GM04504 (cell line): ENCODE results near the gene LYRM7.
"Not testable (repeated sequence)": the region's sequence is repeated elsewhere in the genome, so short reads cannot be mapped to it uniquely, and the experiment has no call there.

Experiments
- DNase-seq: peaks from one replicate; pipeline ENCODE4 v3.0.0-alpha.2; 2012; ENCODE audit warnings: low read depth

Gene LYRM7

GRCh38 chr5:131221008-131221703 is 50.4 kb downstream of the LYRM7 start:
- no peak for DNase-seq

- DNase-seq, result no peak
Observed at GRCh38 chr5:131221888-131222287, 51.1 kb downstream of the LYRM7 start.

- DNase-seq, result no peak
Observed at GRCh38 chr5:131222731-131223130, 52.0 kb downstream of the LYRM7 start.

GRCh38 chr5:131223751-131224386 is 53.1 kb downstream of the LYRM7 start:
- no peak for DNase-seq

GRCh38 chr5:131224387-131225201 is 53.9 kb downstream of the LYRM7 start:
- no peak for DNase-seq

- DNase-seq, result no peak
Observed at GRCh38 chr5:131225282-131225974, 54.7 kb downstream of the LYRM7 start.

DNA sequence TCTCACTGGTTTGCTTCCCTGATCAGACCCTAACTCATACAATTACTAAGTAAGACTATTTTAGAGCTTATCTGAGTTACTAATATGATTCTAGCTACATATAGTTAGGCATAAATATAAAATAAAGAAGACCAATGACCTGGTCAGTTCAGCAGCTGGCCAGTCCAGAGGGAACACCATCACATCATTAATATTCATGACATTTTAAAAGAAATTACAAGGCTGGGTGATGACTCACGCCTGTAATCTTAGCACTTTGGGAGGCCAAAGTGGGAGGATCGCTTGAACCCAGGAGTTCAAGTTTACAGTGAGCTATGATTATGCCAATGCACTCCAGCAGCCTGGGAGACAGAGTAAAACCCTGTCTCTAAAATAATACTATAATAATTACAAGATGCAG is 56.2 kb downstream of the LYRM7 start:
- DNase-seq, result no peak

DNA sequence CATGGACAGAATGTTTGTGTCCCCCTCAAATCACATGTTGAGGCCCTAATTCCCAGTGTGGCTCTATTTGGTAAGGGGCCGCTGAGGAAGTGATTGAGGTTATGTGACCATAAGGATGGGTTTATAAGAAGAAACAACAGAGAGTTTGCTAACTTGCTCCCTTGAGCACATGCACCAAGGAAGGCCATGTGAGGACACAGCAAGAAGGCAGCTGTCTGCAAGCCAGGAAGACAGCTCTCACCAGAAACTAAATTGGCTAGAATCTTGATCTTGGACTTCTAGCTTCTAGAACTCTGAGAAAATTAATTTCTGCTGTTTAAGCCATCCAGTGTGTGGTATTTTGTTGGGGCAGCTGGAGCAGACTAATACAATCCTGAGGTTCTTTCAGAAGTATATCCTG is 57.9 kb downstream of the LYRM7 start:
- no peak for DNase-seq

DNA sequence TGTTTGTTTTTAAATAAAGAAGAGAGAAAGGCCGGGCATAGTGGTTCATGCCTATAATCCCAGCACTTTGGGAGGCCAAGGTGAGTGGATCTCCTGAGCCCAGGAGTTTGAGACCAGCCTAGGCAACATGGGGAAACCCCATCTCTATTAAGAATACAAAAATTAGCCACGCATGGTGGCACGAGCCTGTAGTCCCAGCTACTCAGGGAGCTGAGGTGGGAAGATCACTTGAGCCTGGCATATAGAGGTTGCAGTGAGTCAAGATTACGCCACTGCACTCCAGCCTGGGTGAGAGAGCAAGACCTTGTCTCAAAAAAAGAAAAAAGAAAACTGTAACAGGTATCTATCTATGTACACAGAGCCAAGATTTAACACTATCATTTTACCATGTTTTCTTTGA is 58.9 kb downstream of the LYRM7 start:
- no peak for DNase-seq

- no peak for DNase-seq
Observed at GRCh38 chr5:131230406-131230805, 59.7 kb downstream of the LYRM7 start.

- DNase-seq, result no peak
Observed at GRCh38 chr5:131239686-131240085, 68.9 kb downstream of the LYRM7 start.

- peak; percentile 47 for DNase-seq
Observed at GRCh38 chr5:131242728-131243255, 72.0 kb downstream of the LYRM7 start.

GRCh38 chr5:131245312-131245711 is 74.6 kb downstream of the LYRM7 start:
- no peak for DNase-seq

GRCh38 chr5:131245948-131246347 is 75.2 kb downstream of the LYRM7 start:
- DNase-seq, result no peak

DNA sequence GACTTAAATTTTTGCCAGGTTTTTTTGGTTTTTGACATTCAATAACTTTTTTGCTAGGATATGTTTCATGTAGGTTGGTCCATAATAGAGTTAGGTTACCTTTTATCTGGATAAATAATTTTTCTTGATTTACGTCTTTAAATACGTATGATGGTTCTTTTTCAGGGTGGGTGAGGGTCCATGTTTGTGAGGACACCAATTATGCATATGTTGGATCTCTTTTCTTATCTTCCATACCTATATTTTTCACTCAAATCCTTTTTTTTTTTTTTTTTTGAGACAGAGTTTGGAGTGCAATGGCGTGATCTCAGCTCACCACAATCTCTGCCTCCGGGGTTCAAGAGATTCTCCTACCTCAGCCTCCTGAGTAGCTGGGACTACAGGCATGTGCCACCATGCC is 75.8 kb downstream of the LYRM7 start:
- DNase-seq, result no peak

DNA sequence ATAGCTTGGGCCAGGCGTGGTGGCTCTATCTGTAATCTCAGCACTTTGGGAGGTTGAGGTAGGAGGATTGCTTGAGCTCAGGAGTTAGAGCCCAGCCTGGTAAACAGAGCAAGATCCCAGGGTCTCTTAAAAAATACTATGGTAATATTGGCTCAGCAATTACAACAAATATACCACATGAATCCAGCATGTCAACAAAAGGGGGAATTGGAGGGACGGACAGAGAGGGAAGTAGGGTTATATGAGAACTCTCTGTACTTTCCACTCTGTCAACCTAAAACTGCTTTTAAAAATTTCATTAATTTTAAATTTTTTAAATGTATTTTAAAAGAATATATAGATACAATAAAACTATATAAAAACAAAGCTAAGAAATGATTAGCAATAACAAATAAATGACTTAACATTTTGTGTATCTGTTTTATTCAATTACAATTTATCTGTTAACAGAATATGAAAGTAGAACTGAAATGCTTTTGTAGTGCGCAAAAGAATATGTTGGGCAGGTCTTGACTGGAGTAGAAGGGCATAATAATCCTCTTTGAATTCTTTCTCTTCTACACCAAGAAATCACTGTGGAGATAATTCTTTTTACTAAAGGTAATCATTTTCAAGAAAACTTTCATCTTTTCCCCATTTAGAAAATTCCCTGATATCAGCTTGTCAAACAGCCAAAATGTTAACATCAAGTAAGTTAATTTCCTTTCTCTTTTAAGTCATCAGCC is 80.2 kb downstream of the LYRM7 start:
- no peak for DNase-seq

GRCh38 chr5:131252824-131253171 is 82.1 kb downstream of the LYRM7 start:
- no peak for DNase-seq

- not testable (repeated sequence) for DNase-seq
Observed at GRCh38 chr5:131254025-131254424, 83.3 kb downstream of the LYRM7 start.

GRCh38 chr5:131254741-131255140 is 84.0 kb downstream of the LYRM7 start:
- DNase-seq, result no peak
